SK-N-SH (cell line): ENCODE data around the gene OSBP2.

Source experiments
- FOXM1 ChIP-seq: IDR thresholded peaks from 2 replicates; pipeline ENCODE4 v1.4.0; 2012; ENCODE audit warnings: low read depth, mild to moderate bottlenecking
- JUND ChIP-seq: IDR thresholded peaks from 2 replicates; pipeline ENCODE4 v1.4.0; 2012
- MEF2A ChIP-seq: IDR thresholded peaks from 2 replicates; pipeline ENCODE4 v1.4.0; 2012; ENCODE audit warnings: low read depth, borderline replicate concordance
- RAD21 ChIP-seq: IDR thresholded peaks from 2 replicates; pipeline ENCODE4 v1.6.1; 2012; ENCODE audit warnings: mild to moderate bottlenecking, low read length
- TAF1 ChIP-seq: IDR thresholded peaks from 2 replicates; pipeline ENCODE4 v1.6.1; 2012; ENCODE audit warnings: low read depth, mild to moderate bottlenecking, low read length, moderate library complexity, borderline replicate concordance
- TCF12 ChIP-seq: IDR thresholded peaks from 2 replicates; pipeline ENCODE4 v1.4.0; 2012
- TEAD4 ChIP-seq: IDR thresholded peaks from 2 replicates; pipeline ENCODE4 v1.4.0; 2012; ENCODE audit warnings: mild to moderate bottlenecking, borderline replicate concordance; ENCODE audit not compliant: insufficient read depth
- YY1 ChIP-seq: IDR thresholded peaks from 2 replicates; pipeline ENCODE4 v1.4.0; 2012; ENCODE audit warnings: low read depth, mild to moderate bottlenecking
- TF ChIP-seq, protein P1 (sequence below): fragments of 200-600 bp; sonication (generic); IDR thresholded peaks from 2 replicates; pipeline ENCODE4 v1.6.1; 2017; ENCODE audit warnings: antibody characterized with exemption, mild to moderate bottlenecking, moderate library complexity
- TF ChIP-seq, protein P2 (sequence below): IDR thresholded peaks from 2 replicates; pipeline ENCODE4 v1.6.1; 2012; ENCODE audit warnings: mild to moderate bottlenecking, low read depth, low read length, moderate library complexity
- TF ChIP-seq, protein P3 (sequence below): IDR thresholded peaks from 2 replicates; pipeline ENCODE4 v1.4.0; 2012; ENCODE audit warnings: low read depth, borderline replicate concordance
- TF ChIP-seq, protein P4 (sequence below): IDR thresholded peaks from 2 replicates; pipeline ENCODE4; 2012

DNA sequence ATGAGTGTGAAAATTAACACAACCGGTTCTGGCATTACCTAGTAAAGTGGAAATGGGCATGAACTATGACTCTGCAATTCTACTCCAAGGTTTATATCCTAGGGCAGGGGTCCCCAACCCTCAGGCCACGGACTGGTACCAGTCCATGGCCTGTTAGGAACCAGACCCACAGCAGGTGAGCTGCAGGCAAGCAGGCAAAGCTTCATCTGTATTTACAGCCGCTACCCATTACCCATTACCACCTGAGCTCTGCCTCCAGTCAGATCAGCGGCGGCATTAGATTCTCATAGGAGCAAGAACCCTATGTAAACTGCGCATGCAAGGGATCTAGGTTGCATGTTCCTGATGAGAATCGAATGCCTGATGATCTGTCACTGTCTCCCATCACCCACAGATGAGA lies 224.1 kb downstream of the OSBP2 start:
- TF ChIP-seq, protein P1, sequence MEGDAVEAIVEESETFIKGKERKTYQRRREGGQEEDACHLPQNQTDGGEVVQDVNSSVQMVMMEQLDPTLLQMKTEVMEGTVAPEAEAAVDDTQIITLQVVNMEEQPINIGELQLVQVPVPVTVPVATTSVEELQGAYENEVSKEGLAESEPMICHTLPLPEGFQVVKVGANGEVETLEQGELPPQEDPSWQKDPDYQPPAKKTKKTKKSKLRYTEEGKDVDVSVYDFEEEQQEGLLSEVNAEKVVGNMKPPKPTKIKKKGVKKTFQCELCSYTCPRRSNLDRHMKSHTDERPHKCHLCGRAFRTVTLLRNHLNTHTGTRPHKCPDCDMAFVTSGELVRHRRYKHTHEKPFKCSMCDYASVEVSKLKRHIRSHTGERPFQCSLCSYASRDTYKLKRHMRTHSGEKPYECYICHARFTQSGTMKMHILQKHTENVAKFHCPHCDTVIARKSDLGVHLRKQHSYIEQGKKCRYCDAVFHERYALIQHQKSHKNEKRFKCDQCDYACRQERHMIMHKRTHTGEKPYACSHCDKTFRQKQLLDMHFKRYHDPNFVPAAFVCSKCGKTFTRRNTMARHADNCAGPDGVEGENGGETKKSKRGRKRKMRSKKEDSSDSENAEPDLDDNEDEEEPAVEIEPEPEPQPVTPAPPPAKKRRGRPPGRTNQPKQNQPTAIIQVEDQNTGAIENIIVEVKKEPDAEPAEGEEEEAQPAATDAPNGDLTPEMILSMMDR, result no peak
- TF ChIP-seq JUND, result no peak
- no peak for TF ChIP-seq RAD21
- TF ChIP-seq, protein P2, sequence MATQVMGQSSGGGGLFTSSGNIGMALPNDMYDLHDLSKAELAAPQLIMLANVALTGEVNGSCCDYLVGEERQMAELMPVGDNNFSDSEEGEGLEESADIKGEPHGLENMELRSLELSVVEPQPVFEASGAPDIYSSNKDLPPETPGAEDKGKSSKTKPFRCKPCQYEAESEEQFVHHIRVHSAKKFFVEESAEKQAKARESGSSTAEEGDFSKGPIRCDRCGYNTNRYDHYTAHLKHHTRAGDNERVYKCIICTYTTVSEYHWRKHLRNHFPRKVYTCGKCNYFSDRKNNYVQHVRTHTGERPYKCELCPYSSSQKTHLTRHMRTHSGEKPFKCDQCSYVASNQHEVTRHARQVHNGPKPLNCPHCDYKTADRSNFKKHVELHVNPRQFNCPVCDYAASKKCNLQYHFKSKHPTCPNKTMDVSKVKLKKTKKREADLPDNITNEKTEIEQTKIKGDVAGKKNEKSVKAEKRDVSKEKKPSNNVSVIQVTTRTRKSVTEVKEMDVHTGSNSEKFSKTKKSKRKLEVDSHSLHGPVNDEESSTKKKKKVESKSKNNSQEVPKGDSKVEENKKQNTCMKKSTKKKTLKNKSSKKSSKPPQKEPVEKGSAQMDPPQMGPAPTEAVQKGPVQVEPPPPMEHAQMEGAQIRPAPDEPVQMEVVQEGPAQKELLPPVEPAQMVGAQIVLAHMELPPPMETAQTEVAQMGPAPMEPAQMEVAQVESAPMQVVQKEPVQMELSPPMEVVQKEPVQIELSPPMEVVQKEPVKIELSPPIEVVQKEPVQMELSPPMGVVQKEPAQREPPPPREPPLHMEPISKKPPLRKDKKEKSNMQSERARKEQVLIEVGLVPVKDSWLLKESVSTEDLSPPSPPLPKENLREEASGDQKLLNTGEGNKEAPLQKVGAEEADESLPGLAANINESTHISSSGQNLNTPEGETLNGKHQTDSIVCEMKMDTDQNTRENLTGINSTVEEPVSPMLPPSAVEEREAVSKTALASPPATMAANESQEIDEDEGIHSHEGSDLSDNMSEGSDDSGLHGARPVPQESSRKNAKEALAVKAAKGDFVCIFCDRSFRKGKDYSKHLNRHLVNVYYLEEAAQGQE, result no peak
- TF ChIP-seq, protein P3, sequence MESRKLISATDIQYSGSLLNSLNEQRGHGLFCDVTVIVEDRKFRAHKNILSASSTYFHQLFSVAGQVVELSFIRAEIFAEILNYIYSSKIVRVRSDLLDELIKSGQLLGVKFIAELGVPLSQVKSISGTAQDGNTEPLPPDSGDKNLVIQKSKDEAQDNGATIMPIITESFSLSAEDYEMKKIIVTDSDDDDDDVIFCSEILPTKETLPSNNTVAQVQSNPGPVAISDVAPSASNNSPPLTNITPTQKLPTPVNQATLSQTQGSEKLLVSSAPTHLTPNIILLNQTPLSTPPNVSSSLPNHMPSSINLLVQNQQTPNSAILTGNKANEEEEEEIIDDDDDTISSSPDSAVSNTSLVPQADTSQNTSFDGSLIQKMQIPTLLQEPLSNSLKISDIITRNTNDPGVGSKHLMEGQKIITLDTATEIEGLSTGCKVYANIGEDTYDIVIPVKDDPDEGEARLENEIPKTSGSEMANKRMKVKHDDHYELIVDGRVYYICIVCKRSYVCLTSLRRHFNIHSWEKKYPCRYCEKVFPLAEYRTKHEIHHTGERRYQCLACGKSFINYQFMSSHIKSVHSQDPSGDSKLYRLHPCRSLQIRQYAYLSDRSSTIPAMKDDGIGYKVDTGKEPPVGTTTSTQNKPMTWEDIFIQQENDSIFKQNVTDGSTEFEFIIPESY, result no peak
- no peak for TF ChIP-seq TCF12
- TF ChIP-seq, protein P4, sequence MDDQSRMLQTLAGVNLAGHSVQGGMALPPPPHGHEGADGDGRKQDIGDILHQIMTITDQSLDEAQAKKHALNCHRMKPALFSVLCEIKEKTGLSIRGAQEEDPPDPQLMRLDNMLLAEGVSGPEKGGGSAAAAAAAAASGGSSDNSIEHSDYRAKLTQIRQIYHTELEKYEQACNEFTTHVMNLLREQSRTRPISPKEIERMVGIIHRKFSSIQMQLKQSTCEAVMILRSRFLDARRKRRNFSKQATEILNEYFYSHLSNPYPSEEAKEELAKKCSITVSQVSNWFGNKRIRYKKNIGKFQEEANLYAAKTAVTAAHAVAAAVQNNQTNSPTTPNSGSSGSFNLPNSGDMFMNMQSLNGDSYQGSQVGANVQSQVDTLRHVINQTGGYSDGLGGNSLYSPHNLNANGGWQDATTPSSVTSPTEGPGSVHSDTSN, result no peak
- TF ChIP-seq TEAD4, result no peak
- no peak for TF ChIP-seq FOXM1
- TF ChIP-seq YY1, result no peak
- no peak for TF ChIP-seq MEF2A
- TF ChIP-seq TAF1, result no peak
